Measurements from ENCODE around the gene LAMTOR2. TPM values are rescaled to one million over a fixed set of nuclear protein-coding genes. Genes with fewer than 3 reads are reported as not detected.

Gene LAMTOR2
- total and polyA plus RNA-seq, 10 of the 15 experiments (the other 5 are each of a cell fraction or from before 2014, with no cell fraction given), result 71.9 to 264 (median 97.0) TPM

DNA sequence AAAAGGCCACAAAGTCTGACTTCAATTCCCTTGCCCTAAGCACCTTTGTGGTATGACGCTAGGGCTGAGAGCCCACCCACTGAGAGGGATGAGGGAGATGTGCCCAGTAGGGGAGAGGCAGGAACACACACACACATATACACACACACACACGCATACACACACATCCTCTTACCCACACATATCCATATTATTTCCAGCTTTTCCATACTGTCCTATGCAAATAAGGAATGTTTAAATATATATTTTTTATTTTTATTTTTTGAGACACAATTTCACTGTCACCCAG is 9.4 kb downstream of the LAMTOR2 start (continued):
- TF ChIP-seq, protein P1, sequence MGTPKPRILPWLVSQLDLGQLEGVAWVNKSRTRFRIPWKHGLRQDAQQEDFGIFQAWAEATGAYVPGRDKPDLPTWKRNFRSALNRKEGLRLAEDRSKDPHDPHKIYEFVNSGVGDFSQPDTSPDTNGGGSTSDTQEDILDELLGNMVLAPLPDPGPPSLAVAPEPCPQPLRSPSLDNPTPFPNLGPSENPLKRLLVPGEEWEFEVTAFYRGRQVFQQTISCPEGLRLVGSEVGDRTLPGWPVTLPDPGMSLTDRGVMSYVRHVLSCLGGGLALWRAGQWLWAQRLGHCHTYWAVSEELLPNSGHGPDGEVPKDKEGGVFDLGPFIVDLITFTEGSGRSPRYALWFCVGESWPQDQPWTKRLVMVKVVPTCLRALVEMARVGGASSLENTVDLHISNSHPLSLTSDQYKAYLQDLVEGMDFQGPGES (IDR thresholded peaks at IDR 0.05), result no peak
- TF ChIP-seq TCF7 (IDR thresholded peaks at IDR 0.05; ENCODE audit: borderline replicate concordance) (no peak), FOXM1 (IDR thresholded peaks at IDR 0.05; ENCODE audit: low read depth, low read length) (no peak), DPF2 (IDR thresholded peaks at IDR 0.05) (no peak)
- TF ChIP-seq, protein P2, sequence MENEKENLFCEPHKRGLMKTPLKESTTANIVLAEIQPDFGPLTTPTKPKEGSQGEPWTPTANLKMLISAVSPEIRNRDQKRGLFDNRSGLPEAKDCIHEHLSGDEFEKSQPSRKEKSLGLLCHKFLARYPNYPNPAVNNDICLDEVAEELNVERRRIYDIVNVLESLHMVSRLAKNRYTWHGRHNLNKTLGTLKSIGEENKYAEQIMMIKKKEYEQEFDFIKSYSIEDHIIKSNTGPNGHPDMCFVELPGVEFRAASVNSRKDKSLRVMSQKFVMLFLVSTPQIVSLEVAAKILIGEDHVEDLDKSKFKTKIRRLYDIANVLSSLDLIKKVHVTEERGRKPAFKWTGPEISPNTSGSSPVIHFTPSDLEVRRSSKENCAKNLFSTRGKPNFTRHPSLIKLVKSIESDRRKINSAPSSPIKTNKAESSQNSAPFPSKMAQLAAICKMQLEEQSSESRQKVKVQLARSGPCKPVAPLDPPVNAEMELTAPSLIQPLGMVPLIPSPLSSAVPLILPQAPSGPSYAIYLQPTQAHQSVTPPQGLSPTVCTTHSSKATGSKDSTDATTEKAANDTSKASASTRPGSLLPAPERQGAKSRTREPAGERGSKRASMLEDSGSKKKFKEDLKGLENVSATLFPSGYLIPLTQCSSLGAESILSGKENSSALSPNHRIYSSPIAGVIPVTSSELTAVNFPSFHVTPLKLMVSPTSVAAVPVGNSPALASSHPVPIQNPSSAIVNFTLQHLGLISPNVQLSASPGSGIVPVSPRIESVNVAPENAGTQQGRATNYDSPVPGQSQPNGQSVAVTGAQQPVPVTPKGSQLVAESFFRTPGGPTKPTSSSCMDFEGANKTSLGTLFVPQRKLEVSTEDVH (IDR thresholded peaks at IDR 0.05; ENCODE audit: low read depth, partially characterized antibody), result no peak
- TF ChIP-seq, protein P3, sequence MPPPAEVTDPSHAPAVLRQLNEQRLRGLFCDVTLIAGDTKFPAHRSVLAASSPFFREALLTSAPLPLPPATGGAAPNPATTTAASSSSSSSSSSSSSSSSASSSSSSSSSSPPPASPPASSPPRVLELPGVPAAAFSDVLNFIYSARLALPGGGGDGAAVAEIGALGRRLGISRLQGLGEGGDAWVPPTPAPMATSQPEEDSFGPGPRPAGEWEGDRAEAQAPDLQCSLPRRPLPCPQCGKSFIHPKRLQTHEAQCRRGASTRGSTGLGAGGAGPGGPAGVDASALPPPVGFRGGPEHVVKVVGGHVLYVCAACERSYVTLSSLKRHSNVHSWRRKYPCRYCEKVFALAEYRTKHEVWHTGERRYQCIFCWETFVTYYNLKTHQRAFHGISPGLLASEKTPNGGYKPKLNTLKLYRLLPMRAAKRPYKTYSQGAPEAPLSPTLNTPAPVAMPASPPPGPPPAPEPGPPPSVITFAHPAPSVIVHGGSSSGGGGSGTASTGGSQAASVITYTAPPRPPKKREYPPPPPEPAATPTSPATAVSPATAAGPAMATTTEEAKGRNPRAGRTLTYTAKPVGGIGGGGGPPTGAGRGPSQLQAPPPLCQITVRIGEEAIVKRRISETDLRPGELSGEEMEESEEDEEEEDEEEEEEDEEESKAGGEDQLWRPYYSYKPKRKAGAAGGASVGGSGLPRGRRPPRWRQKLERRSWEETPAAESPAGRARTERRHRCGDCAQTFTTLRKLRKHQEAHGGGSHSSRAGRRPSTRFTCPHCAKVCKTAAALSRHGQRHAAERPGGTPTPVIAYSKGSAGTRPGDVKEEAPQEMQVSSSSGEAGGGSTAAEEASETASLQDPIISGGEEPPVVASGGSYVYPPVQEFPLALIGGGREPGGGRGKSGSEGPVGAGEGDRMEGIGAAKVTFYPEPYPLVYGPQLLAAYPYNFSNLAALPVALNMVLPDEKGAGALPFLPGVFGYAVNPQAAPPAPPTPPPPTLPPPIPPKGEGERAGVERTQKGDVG (CRISPR knock-in tag; IDR thresholded peaks at IDR 0.05), result no peak

Measured in GM12878 (cell line).